K562 (cell line): ENCODE results near the gene AGAP1. TPM values are rescaled to one million over a fixed set of nuclear protein-coding genes. Genes with fewer than 3 reads are reported as not detected.

Source experiments
- ATAC-seq: fragments of 200-7000 bp; cut with Tn5 transposase; 3 replicates; pipeline ENCODE4 v1.9.1; 2020; ENCODE audit warnings: moderate library complexity
- BruUV-seq: library from RNA; stranded (reverse); fragments of 400-500 nt; replicated peaks from 2 replicates; lab custom pipeline; 2021; lab: Mats Ljungman, UMichigan
- CTCF ChIA-PET: fragments of 300-600 bp; formaldehyde crosslinking; extraction: SDS; loops from one replicate; lab custom pipeline; 2021; ENCODE audit warnings: low intra/inter-chr PET ratio; lab: Yijun Ruan, JAX
- POLR2A ChIA-PET: fragments of 300-600, 350-650 bp; sonication (Branson Sonifier 250); formaldehyde crosslinking; extraction: SDS; loops from one replicate; lab custom pipeline; 2021; ENCODE audit warnings: antibody characterized with exemption, inconsistent platforms; lab: Yijun Ruan, JAX
- DNase-seq, 4 experiments: peaks; one replicate each; pipeline versions ENCODE4 v3.0.0 to v3.0.0-alpha.2; 2011 to 2018; ENCODE audit warnings: low spot score in 3 of 4, mixed read lengths in 3 of 4; ENCODE audit errors: extremely low read depth in 1 of 4
- FAIRE-seq: peaks from 2 replicates; lab custom pipeline; 2011; peaks lifted over from hg19 to GRCh38; lab: Jason Lieb, UNC
- H2AFZ ChIP-seq: 2 replicates; pipeline ENCODE4 v1.6.0; 2011; ENCODE audit warnings: low read depth, low read length, control low read depth, inconsistent platforms
- H3K27ac ChIP-seq: fragments of 200-600 bp; 3 replicates; pipeline ENCODE4 v1.8.0; 2011; ENCODE audit warnings: low read depth, mild to moderate bottlenecking, control low read depth, inconsistent platforms, low read length, moderate library complexity, mixed read lengths; ENCODE audit errors: extremely low read depth
- H3K27me3 ChIP-seq, 2 experiments: fragments of 300-600 bp in 1 of 2; 2 replicates in 1 of 2; 3 replicates in 1 of 2; pipeline versions ENCODE4 v1.6.0 to v1.8.0; 2011; ENCODE audit warnings: inconsistent platforms in 2 of 2, low read length in 2 of 2, mild to moderate bottlenecking in 1 of 2, mixed read lengths in 1 of 2, moderate library complexity in 1 of 2; ENCODE audit not compliant: control insufficient read depth in 2 of 2, insufficient read depth in 2 of 2
- H3K36me3 ChIP-seq: fragments of 300-600 bp; 3 replicates; pipeline ENCODE4 v1.8.0; 2011; ENCODE audit warnings: mild to moderate bottlenecking, low read length, inconsistent platforms; ENCODE audit not compliant: control insufficient read depth, insufficient read depth
- H3K4me1 ChIP-seq, 2 experiments: fragments of 200-600 bp in 1 of 2; replicated peaks in 1 of 2; 2 replicates in 1 of 2; 3 replicates in 1 of 2; pipeline versions ENCODE4 v1.5.1 to v1.8.0; 2011; ENCODE audit warnings: inconsistent platforms in 2 of 2, low read length in 2 of 2, mild to moderate bottlenecking in 1 of 2, mixed read lengths in 1 of 2, moderate library complexity in 1 of 2; ENCODE audit not compliant: control insufficient read depth in 2 of 2, insufficient read depth in 2 of 2
- H3K4me2 ChIP-seq: 2 replicates; pipeline ENCODE4 v1.6.1; 2011; ENCODE audit warnings: low read length, control low read depth, inconsistent platforms, mixed read lengths; ENCODE audit not compliant: insufficient read depth
- H3K4me3 ChIP-seq: fragments of 200-600 bp; sonication (generic), shearing (Covaris generic); 2 replicates; pipeline ENCODE4 v1.5.1; 2016; ENCODE audit warnings: control low read depth, inconsistent platforms
- H3K79me2 ChIP-seq: fragments of 200-600 bp; 3 replicates; pipeline ENCODE4 v1.8.0; 2011; ENCODE audit warnings: low read length, inconsistent platforms; ENCODE audit not compliant: control insufficient read depth, insufficient read depth
- H3K9ac ChIP-seq, 2 experiments: 2 replicates each; pipeline versions ENCODE4 v1.6.0 to v1.6.1; 2011; ENCODE audit warnings: low read depth in 2 of 2, low read length in 2 of 2, control low read depth in 1 of 2, inconsistent platforms in 1 of 2, mild to moderate bottlenecking in 1 of 2, mixed read lengths in 1 of 2; ENCODE audit not compliant: insufficient read depth in 1 of 2
- H3K9me1 ChIP-seq: one replicate; pipeline ENCODE4 v1.6.0; 2011; ENCODE audit warnings: inconsistent platforms, mild to moderate bottlenecking, low read length, moderate library complexity; ENCODE audit not compliant: control insufficient read depth, insufficient read depth
- H3K9me3 ChIP-seq: replicated peaks from 2 replicates; pipeline ENCODE4 v1.5.1; 2011; ENCODE audit warnings: low read depth, low read length, inconsistent platforms; ENCODE audit not compliant: control insufficient read depth, insufficient read depth
- H4K20me1 ChIP-seq: replicated peaks from 2 replicates; pipeline ENCODE4 v1.6.1; 2011; ENCODE audit warnings: low read length, inconsistent platforms, mixed read lengths; ENCODE audit not compliant: control insufficient read depth, insufficient read depth
- CBX3 ChIP-seq, 2 experiments: IDR thresholded peaks; 1 replicate in 1 of 2; 2 replicates in 1 of 2; pipeline ENCODE4 v1.6.1; 2012; ENCODE audit warnings: inconsistent platforms in 2 of 2, low read length in 2 of 2, borderline replicate concordance in 1 of 2, control low read depth in 1 of 2
- ELF1 ChIP-seq: fragments of 200-800 bp; sonication (Bioruptor generic); IDR thresholded peaks from 2 replicates; pipeline ENCODE4 v1.6.1; 2016; ENCODE audit warnings: missing genetic modification characterization, missing compliant biosample characterization
- GTF2A2 ChIP-seq: IDR thresholded peaks from 2 replicates; pipeline ENCODE4 v1.6.1; 2016; ENCODE audit warnings: mild to moderate bottlenecking, missing genetic modification characterization, missing compliant biosample characterization
- GTF2E2 ChIP-seq: fragments of 200-800 bp; sonication (Bioruptor generic); IDR thresholded peaks from 2 replicates; pipeline ENCODE4 v1.6.1; 2016; ENCODE audit warnings: missing genetic modification characterization, missing compliant biosample characterization
- ILF3 ChIP-seq: fragments of 450-650 bp; IDR thresholded peaks from 2 replicates; pipeline ENCODE4 v1.6.1; 2018; ENCODE audit warnings: antibody characterized with exemption, mild to moderate bottlenecking, moderate library complexity, borderline replicate concordance
- NCOA4 ChIP-seq: fragments of 450-650 bp; IDR thresholded peaks from 2 replicates; pipeline ENCODE4 v1.6.1; 2018; ENCODE audit warnings: mild to moderate bottlenecking; ENCODE audit not compliant: partially characterized antibody
- RBM34 ChIP-seq: fragments of 200-400 bp; formaldehyde crosslinking; IDR thresholded peaks from 2 replicates; pipeline ENCODE4 v1.6.1; 2018; ENCODE audit warnings: low read length, borderline replicate concordance; ENCODE audit not compliant: insufficient read depth
- ZC3H8 ChIP-seq: fragments of 450-650 bp; IDR thresholded peaks from 2 replicates; pipeline ENCODE4 v1.6.1; 2017
- ZNF239 ChIP-seq: fragments of 250-450 bp; sonication (Bioruptor Pico); IDR thresholded peaks from 2 replicates; pipeline ENCODE4 v1.4.0; 2020; ENCODE audit warnings: mild to moderate bottlenecking
- ZNF445 ChIP-seq: fragments of 250-450 bp; sonication (Bioruptor Pico); IDR thresholded peaks from 2 replicates; pipeline ENCODE4 v1.4.0; 2020; ENCODE audit warnings: low read depth, mild to moderate bottlenecking, moderate library complexity
- ZNF717 ChIP-seq: fragments of 250-450 bp; sonication (Bioruptor Pico); IDR thresholded peaks from 2 replicates; pipeline ENCODE4 v1.5.0; 2021
- WGBS: fragments of 100-300 bp; shearing (Covaris generic); methylation state at CpG from one replicate; pipeline ENCODE4 v1.1.6; 2016; ENCODE audit warnings: low coverage, mixed read lengths; ENCODE audit not compliant: insufficient coverage; ENCODE audit errors: missing lambda C conversion rate; 5-methylcytosine and 5-hydroxymethylcytosine counted together
- in situ Hi-C: fragments of 300-500 bp; cut with MboI; formaldehyde crosslinking; loops from 4 replicates; pipeline ENCODE4 v1.15.0; 2018; ENCODE audit warnings: inconsistent platforms, mixed read lengths
- intact Hi-C: fragments of 100-400 bp; cut with micrococcal nuclease; formaldehyde crosslinking; loops from 2 replicates; pipeline ENCODE4 v1.14.2; 2022
- polyA plus RNA-seq, 8 experiments: library from polyadenylated mRNA; depleted of rRNA in 4 of 8; stranded (reverse) in 5 of 8; unstranded in 3 of 8; fragments of >200 nt; fragmentation: Nextera tagmentation in 2 of 8; fragmentation: Illumina TruSeq in 1 of 8; extraction: Ambion mirVana in 2 of 8; extraction: Trizol in 1 of 8; gene quantifications; 2 replicates each; pipeline versions ENCODE4 v1.2.1 to v1.2.3, GENCODE V29; 2011 to 2014; ENCODE audit warnings: inconsistent platforms in 1 of 8, missing spikeins in 1 of 8
- total RNA-seq, 7 experiments: library from RNA; depleted of rRNA in 6 of 7; stranded (reverse); fragments of >200 nt in 6 of 7; fragmentation: Illumina TruSeq in 2 of 7; extraction: Trizol in 2 of 7; gene quantifications; 2 replicates each; pipeline versions ENCODE4 v1.2.1 to v1.2.3, GENCODE V29; 2011 to 2021; ENCODE audit warnings: low replicate concordance in 1 of 7
- TF ChIP-seq, protein P1 (sequence below): fragments of 250-450 bp; sonication (Bioruptor Pico); IDR thresholded peaks from 2 replicates; pipeline ENCODE4 v1.8.0; 2022; ENCODE audit warnings: inconsistent platforms, mild to moderate bottlenecking, moderate library complexity, borderline replicate concordance
- TF ChIP-seq, protein P2 (sequence below): fragments of 450-650 bp; IDR thresholded peaks from 2 replicates; pipeline ENCODE4 v1.6.1; 2018; ENCODE audit not compliant: partially characterized antibody

The AGAP1 gene
- total and polyA plus RNA-seq, 9 of the 15 experiments (the other 6 are each of a cell fraction or from before 2014, with no cell fraction given) = 1.3 to 24.0 (median 10.6) TPM

GRCh38 chr2:235550378-235550760, 56.5 kb downstream of the AGAP1 start:
- no peak overlapping the region for H3K27ac ChIP-seq
- peaks cover 6% of the 10 kb centered on the region for H3K9me1 ChIP-seq
- FAIRE-seq (no peak), ATAC-seq (no peak), DNase-seq (no peak)
- in situ Hi-C loops (no loop called here), intact Hi-C loops (no loop called here)
- peaks cover 75% of the 10 kb centered on the region for H3K79me2 ChIP-seq
- no peak overlapping the region for H2AFZ ChIP-seq
- no peak overlapping the region for H3K4me2 ChIP-seq
- peaks cover 5 to 12% of the 10 kb centered on the region in 2 experiments; a peak in 3 of 5 replicates for H3K4me1 ChIP-seq
- BruUV-seq = no TSS peak
- H4K20me1 ChIP-seq = peaks cover 61% of the 10 kb centered on the region
- H3K36me3 ChIP-seq = no peaks in the 10 kb centered on the region
- no peaks in the 10 kb centered on the region for H3K9me3 ChIP-seq
- H3K27me3 ChIP-seq = no peaks in the 10 kb centered on the region
- TF ChIP-seq CBX3 (IDR thresholded peaks at IDR 0.05; ENCODE audit: borderline replicate concordance in 1 of 2, low read length in 2 of 2) = no peak
- TF ChIP-seq, protein P1, sequence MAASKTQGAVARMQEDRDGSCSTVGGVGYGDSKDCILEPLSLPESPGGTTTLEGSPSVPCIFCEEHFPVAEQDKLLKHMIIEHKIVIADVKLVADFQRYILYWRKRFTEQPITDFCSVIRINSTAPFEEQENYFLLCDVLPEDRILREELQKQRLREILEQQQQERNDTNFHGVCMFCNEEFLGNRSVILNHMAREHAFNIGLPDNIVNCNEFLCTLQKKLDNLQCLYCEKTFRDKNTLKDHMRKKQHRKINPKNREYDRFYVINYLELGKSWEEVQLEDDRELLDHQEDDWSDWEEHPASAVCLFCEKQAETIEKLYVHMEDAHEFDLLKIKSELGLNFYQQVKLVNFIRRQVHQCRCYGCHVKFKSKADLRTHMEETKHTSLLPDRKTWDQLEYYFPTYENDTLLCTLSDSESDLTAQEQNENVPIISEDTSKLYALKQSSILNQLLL = no peak
- no peak overlapping the region for H3K9ac ChIP-seq
- POLR2A ChIA-PET = interaction anchor here (0.8 kb wide), 1 partner anchor 18 kb away, joined by 3 read pairs; no protein-coding TSS in a partner anchor
- CTCF ChIA-PET = no interaction called here
- WGBS = 97% methylated on average over 7 of the region's 12 CpGs
- no peak overlapping the region for H3K4me3 ChIP-seq

DNA sequence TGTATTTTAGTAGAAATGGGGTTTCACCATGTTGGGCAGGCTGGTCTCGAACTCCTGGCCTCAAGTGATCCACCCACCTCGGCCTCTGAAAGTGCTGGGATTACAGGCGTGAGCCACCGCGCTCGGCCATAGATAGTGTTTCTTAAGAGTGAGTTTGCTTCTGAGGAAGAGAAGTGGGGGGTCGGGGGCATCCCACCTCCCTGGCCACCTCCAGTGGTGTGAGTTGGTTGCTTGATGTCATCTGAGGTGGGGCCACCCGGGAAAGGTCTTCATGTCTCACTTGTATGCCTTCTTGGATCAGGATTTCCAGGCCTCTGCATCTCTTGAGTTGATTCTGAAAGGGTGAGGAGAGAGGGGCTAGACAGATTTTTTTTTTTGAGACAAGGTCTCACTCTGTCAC, 57.1 kb downstream of the AGAP1 start:
- Histone ChIP-seq H3K9me1 (peaks cover 6% of the 10 kb centered on the region), H3K9me3 (no peaks in the 10 kb centered on the region), H3K27ac (no peak overlapping the region), H3K4me1 (peaks cover 5 to 12% of the 10 kb centered on the region in 2 experiments; a peak in 3 of 5 replicates), H3K79me2 (peaks cover 75% of the 10 kb centered on the region), H3K9ac (no peak overlapping the region), H3K4me2 (no peak overlapping the region), H3K4me3 (no peak overlapping the region), H3K36me3 (no peaks in the 10 kb centered on the region), H2AFZ (no peak overlapping the region), H4K20me1 (peaks cover 66% of the 10 kb centered on the region), H3K27me3 (no peaks in the 10 kb centered on the region)
- TF ChIP-seq ELF1 (tag) (no peak), RBM34 (no peak), ZNF717 (no peak), GTF2E2 (tag) (no peak), ZNF445 (CRISPR knock-in tag) (no peak), ILF3 (no peak), NCOA4 (no peak), ZNF239 (CRISPR knock-in tag) (no peak), GTF2A2 (tag) (no peak), ZC3H8 (no peak)
- TF ChIP-seq, protein P2, sequence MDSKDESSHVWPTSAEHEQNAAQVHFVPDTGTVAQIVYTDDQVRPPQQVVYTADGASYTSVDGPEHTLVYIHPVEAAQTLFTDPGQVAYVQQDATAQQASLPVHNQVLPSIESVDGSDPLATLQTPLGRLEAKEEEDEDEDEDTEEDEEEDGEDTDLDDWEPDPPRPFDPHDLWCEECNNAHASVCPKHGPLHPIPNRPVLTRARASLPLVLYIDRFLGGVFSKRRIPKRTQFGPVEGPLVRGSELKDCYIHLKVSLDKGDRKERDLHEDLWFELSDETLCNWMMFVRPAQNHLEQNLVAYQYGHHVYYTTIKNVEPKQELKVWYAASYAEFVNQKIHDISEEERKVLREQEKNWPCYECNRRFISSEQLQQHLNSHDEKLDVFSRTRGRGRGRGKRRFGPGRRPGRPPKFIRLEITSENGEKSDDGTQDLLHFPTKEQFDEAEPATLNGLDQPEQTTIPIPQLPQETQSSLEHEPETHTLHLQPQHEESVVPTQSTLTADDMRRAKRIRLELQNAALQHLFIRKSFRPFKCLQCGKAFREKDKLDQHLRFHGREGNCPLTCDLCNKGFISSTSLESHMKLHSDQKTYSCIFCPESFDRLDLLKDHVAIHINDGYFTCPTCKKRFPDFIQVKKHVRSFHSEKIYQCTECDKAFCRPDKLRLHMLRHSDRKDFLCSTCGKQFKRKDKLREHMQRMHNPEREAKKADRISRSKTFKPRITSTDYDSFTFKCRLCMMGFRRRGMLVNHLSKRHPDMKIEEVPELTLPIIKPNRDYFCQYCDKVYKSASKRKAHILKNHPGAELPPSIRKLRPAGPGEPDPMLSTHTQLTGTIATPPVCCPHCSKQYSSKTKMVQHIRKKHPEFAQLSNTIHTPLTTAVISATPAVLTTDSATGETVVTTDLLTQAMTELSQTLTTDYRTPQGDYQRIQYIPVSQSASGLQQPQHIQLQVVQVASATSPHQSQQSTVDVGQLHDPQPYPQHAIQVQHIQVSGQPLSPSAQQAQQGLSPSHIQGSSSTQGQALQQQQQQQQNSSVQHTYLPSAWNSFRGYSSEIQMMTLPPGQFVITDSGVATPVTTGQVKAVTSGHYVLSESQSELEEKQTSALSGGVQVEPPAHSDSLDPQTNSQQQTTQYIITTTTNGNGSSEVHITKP = no peak
- FAIRE-seq (no peak), DNase-seq (no peak), ATAC-seq (no peak)
- BruUV-seq = no TSS peak
- ChIA-PET CTCF (no interaction called here), POLR2A (no interaction called here)
- in situ Hi-C loops (no loop called here), intact Hi-C loops (no loop called here)
- WGBS = 75% methylated on average over 7 of the region's 8 CpGs
